ENCODE results near the gene VPS33B.

GRCh38 chr15:90962021-90962420, 60.4 kb downstream of the VPS33B start:
- TF ChIP-seq CTCF (IDR thresholded peaks at IDR 0.05; ENCODE audit: insufficient read depth, low read length, poor library complexity, severe bottlenecking) (no peak), EZH2phosphoT487 (conservative IDR thresholded peaks at IDR 0.05; ENCODE audit: low read length) (no peak)

Data from SU-DHL-6 (cell line).